Measurements from ENCODE around the gene EPB41. TPM values are rescaled to one million over a fixed set of nuclear protein-coding genes. Genes with fewer than 3 reads are reported as not detected.

The EPB41 gene
- total RNA-seq, 4 donors from 2014 or later: 28.5 to 43.9 (median 41.8) TPM

DNA sequence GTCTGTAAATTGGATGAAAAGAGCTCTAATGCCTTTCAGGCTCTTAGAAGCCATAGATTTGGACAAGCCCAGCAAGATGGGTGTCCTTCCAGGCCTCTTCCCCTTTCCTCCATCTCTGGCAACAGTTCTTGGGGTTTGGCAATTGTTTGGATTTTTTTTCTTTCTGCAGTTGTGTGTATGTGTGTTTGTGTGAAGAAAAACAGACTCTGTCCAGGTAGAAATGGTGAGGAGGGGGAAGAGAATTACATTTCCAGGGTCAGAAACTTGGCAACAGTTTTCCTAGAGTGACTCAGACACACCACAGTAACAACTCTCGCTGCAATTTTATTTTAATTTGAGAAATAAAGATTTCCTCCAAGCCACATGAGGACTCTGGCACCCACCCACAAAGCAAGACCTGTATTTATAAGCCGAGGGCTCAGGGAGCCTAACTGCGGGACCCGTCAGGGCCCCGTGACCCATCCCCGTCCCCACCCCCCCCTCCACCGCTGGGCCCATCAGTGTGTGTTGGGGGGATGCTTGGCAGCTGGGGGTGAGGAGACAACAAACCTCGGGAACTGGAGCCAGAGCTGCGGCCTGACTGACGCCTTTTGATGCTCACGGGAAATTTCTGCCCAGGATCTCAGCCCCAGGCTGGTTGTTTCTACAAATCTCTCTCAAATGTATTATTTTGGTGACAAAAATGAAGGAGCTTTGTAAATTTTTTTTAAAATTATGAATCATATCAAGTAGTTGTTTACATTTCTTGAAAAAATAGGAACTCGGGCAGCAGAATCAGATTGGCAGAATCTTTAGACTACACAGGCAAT, 205.0 kb downstream of the EPB41 start:
- 81% methylated on average over 9 to 12 of the region's 12 CpGs for WGBS, 2 donors

DNA sequence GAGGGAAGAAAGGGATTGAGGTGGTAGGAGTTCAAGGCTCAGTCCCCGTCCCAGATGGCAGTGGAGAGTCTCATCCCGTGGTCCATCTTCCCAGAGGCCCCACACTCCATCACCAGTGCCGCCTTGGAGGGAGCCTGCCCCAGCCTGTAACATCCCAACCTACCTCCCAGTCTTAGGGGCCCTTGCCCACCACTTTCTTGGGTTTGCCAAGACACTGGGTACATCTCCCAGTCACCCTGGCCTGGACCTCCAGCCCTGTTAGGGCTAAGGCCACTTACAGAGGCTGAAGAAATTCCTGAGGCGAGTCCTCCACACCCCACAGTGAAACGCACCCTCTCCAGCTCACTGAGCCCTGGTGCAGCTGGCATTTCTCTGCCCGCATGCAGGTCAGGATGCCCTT, 206.0 kb downstream of the EPB41 start:
- Histone ChIP-seq H3K9me3 (no peaks in the 10 kb centered on the region), H3K27me3 (peaks cover 0 to 46% (median 0%) of the 10 kb centered on the region in 4 donors), H3K4me3 (no peak overlapping the region), H3K27ac (peak overlapping the region in 1 of 4 donors; percentile 97), H3K36me3 (peaks cover 0 to 42% (median 0%) of the 10 kb centered on the region in 3 donors), H3K4me1 (peaks cover 27 to 52% (median 38%) of the 10 kb centered on the region in 3 donors)
- TF ChIP-seq, protein P1, sequence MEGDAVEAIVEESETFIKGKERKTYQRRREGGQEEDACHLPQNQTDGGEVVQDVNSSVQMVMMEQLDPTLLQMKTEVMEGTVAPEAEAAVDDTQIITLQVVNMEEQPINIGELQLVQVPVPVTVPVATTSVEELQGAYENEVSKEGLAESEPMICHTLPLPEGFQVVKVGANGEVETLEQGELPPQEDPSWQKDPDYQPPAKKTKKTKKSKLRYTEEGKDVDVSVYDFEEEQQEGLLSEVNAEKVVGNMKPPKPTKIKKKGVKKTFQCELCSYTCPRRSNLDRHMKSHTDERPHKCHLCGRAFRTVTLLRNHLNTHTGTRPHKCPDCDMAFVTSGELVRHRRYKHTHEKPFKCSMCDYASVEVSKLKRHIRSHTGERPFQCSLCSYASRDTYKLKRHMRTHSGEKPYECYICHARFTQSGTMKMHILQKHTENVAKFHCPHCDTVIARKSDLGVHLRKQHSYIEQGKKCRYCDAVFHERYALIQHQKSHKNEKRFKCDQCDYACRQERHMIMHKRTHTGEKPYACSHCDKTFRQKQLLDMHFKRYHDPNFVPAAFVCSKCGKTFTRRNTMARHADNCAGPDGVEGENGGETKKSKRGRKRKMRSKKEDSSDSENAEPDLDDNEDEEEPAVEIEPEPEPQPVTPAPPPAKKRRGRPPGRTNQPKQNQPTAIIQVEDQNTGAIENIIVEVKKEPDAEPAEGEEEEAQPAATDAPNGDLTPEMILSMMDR (IDR thresholded peaks at IDR 0.05): no peak
- no peak for TF ChIP-seq POLR2A (IDR thresholded peaks at IDR 0.05)
- DNase-seq: no peak
- 95 to 96% methylated on average over 4 of the region's 6 CpGs for WGBS, 2 donors
- intact Hi-C loops (cut with DNase I): loop anchor here (10.0 kb wide), 1 partner anchor 64 kb away; the partner anchor contains the start of gene SRSF4

More for the DNA sequence above, 205.0 kb downstream of the EPB41 start:
- Histone ChIP-seq H3K9me3 (no peaks in the 10 kb centered on the region), H3K4me1 (peaks cover 22 to 42% (median 29%) of the 10 kb centered on the region in 3 donors), H3K27ac (peak overlapping the region in 2 of 4 donors; percentile 8 to 11), H3K4me3 (no peak overlapping the region), H3K36me3 (peaks cover 0 to 51% (median 0%) of the 10 kb centered on the region in 3 donors), H3K27me3 (peaks cover 0 to 36% (median 0%) of the 10 kb centered on the region in 4 donors)
- intact Hi-C loops (cut with DNase I): no loop called here
- TF ChIP-seq, protein P1 (IDR thresholded peaks at IDR 0.05): no peak
- no peak for TF ChIP-seq POLR2A (IDR thresholded peaks at IDR 0.05)
- no peak for DNase-seq

DNA sequence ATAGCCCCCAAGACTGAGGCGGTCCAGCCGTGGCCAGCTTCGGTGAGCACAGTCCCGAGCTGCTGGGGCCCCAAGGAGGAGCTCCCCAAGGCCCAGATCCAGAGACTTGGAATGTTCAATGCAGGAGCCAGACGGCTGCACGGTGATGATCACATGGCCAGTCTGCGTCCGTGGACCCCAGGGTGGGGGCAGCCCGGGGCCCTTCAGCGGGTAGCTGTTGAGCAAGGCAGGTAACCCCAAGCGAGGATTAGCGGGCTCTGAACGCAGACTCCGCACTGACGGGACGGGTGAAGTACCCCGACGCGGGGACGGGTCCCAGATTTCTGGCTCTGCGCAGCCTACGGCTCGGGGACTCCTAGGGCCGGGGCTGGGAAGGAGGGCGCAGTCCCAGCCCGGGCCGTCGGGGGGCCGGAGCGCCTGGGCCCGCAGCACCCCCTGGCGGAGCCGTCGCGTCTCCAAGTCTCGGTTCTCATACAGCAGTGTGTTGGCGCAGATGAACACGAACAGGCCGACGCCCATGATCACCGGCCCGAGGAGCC, 206.6 kb downstream of the EPB41 start:
- intact Hi-C loops (cut with DNase I): loop anchor here (10.0 kb wide), 1 partner anchor 64 kb away; the partner anchor contains the start of gene SRSF4
- peaks cover 0 to 36% (median 0%) of the 10 kb centered on the region in 3 donors for H3K36me3 ChIP-seq
- H3K9me3 ChIP-seq: no peaks in the 10 kb centered on the region
- 91% methylated on average over 8 of the region's 42 CpGs; no CpG with 5 or more reads in 1 of the 2 donors for WGBS, 2 donors
- TF ChIP-seq, protein P1 (IDR thresholded peaks at IDR 0.05): peak; percentile 17 to 66 (median 36)
- TF ChIP-seq POLR2A (IDR thresholded peaks at IDR 0.05): peak in 1 of 4 donors; percentile 23
- H3K27ac ChIP-seq: peak overlapping the region in 3 of 4 donors; percentile 79 to 97 (median 93)
- H3K4me1 ChIP-seq: peaks cover 28 to 57% (median 38%) of the 10 kb centered on the region in 3 donors
- peak overlapping the region in 3 of 4 donors; percentile 64 to 82 (median 69) for H3K4me3 ChIP-seq
- no peak for DNase-seq
- peaks cover 0 to 49% (median 0%) of the 10 kb centered on the region in 4 donors for H3K27me3 ChIP-seq

DNA sequence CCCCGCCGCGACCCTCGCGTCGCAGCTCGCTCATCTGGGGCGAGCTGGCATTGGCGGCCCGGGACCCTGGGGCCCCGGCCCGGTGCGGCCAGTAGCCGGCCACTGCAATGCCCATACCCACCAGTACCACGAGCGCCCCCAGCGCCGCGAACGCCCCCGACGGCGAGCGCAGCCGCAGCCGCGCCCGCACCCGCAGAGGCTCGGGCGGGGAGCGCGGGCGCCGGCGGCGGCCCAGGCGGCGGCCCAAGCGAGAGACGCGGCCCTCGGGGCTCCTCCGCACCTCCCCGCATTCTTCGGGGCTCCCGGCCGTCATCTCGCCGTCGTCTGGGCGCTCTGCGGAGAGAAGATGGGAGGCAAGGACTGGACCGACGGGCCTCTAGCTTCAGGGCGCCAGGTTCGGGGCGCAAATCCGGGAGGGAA, 207.2 kb downstream of the EPB41 start:
- intact Hi-C loops (cut with DNase I): loop anchor here (10.0 kb wide), 1 partner anchor 63 kb away; the partner anchor contains the start of gene SRSF4
- peak overlapping the region; percentile 79 to 97 (median 90) for H3K27ac ChIP-seq
- peaks cover 28 to 57% (median 38%) of the 10 kb centered on the region in 3 donors for H3K4me1 ChIP-seq
- DNase-seq: no peak
- H3K4me3 ChIP-seq: peak overlapping the region; percentile 28 to 82 (median 66)
- H3K36me3 ChIP-seq: peaks cover 0 to 31% (median 0%) of the 10 kb centered on the region in 3 donors
- no peaks in the 10 kb centered on the region for H3K9me3 ChIP-seq
- peaks cover 0 to 49% (median 0%) of the 10 kb centered on the region in 4 donors for H3K27me3 ChIP-seq
- no CpG with 5 or more reads among the region's 59 CpGs for WGBS, 2 donors
- TF ChIP-seq, protein P1 (IDR thresholded peaks at IDR 0.05): no peak
- TF ChIP-seq POLR2A (IDR thresholded peaks at IDR 0.05): no peak

Measured in esophagus squamous epithelium (tissue), 5 donors.